RCC 7860 (cell line): Measurements from ENCODE around the gene ZNF692.
"Not testable (repeated sequence)": the region's sequence is repeated elsewhere in the genome, so short reads cannot be mapped to it uniquely, and the experiment has no call there.

Experiments used
- DNase-seq: peaks from one replicate; pipeline ENCODE4 v3.0.0-alpha.2; 2015; ENCODE audit warnings: low spot score
- FAIRE-seq: peaks from 2 replicates; lab custom pipeline; 2012; peaks lifted over from hg19 to GRCh38; lab: Jason Lieb, UNC

ZNF692 gene

DNA sequence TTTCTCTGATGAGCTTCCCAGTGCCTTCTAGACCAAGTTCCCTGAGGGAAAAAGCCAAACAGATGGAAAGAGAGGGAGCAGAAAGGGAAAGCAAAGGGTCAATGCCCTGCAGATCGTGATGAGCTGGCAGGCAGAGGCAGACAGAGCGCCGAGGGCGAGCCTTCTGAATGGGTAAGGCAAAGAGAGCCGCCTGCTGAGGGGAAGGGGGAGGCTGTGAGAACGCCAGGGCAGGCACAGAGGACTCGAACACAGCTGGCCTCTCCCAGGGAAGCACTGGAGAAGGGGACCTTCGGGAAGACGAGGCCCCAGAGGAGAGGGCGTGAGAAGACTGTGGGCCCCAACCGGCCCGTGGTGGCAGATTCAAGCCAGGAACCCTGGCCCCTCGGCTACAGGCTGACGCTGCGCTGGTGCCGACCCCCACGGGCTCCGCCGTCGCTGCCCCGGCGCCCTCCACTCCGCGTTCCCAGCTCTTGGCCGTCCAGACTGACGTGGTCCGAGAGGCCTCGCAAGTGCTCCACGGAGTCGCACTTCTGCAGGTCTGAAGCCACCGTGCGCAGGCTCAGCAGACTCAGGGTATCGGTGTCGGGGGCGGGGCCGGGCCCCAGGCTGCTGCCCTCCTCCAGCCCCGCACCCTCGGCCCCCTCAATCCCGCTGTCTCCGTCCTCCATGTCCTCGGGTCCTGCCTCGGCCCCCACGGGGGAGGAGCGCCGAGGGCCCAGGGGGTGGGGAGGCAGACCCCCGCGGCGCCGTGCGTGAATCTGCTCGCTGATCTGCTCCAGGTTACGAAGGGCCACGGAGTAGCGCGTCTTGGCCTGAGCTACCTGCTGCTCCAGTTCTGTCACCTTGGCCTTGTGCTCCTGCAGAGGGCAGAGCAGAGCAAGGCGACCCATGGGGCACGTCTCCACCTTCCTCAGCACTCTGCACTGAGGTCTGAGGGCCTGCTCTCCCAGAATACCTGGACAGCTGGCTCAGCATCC is 47.1 kb downstream of the ZNF692 start:
- FAIRE-seq (no peak), DNase-seq (no peak)

DNA sequence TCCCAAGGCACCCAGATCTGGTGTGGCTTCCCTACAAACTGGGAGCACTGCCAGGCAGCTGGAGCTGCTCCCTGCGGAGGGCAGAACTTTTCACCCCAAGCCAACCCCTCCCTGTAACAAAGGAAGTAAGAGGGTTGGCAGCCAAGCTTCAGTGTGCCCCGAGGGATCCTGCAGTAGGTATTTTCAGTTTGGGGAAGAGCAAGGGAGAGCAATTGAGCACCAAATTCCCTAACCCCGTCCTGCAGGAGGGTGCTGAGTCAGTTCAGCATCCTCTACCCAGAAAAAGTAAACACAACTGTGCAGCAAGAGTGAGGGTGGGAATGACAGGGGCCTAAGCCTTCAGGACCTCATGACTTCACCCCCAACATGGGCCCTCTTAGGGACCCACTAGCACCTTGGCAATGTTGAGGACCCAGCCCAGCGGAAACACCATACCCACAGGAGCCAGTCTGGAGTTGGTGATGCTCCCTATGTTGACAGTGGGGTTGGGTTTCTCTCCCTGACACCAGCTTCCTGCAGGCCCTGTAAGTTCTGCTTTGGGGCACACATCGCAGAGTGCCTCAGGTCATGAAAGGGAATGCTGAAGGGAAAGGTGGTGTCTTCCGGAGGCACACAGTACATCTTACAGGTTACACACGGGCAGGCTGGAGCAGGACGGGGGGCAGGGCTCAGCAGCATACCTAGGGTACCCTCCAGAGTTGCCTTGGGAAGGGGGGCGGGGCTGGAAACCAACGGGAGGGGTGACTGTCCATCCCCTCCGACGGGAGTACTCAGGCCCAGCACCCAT is 48.0 kb downstream of the ZNF692 start:
- FAIRE-seq (no peak), DNase-seq (no peak)

DNA sequence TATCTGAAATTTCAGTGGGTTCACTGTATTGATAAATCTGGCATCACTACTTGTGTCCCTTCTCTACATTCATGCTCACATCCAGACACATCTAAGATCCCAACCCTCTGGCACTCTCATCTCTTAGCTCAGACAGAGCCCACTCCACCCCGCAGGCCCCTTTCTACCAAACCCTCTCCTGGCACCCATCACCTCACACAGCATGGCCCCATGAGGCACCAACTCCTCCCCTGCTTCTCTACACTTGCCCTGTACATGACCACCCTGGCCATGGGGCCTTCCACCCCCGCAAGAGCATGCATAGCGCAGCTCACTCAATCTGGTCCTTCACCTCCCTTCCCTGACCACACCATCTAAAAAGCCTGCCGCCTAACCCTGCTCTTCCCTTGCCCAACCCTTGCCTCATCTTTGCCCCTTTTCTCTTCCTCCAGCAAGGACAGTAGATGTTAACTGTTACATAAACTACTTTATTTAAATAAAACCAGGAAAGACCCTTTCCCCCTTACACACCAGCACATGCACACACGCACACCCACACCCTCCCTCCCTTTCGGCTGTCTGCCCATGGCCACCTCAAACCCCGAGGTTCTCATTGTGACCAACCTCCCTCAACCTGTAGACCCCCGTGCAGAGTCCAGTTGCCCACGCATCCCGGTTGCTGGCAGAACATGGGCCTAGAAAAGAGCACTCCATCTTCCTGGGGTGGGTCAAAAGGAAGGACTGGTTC is 48.7 kb downstream of the ZNF692 start:
- no peak for FAIRE-seq
- DNase-seq = no peak

DNA sequence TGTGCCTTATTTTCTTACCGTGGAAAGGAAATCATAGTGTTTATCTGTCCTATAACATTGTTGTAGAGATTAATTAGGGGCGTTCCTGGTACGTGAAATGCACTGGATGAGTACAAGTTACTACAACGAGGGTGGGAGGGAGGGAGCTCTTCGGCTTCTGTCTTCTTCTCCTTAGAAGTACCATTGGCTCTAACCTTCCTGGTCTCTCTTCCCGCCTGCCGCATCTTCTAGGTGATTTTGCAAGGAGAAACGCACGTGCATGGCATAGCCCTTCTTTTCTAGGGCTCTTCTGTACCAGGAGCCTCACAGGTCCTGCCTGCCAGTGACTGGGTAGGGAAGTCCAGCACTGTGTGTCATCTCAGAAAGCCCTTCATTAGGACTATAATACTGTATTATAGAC is 50.0 kb downstream of the ZNF692 start:
- no peak for DNase-seq
- no peak for FAIRE-seq

DNA sequence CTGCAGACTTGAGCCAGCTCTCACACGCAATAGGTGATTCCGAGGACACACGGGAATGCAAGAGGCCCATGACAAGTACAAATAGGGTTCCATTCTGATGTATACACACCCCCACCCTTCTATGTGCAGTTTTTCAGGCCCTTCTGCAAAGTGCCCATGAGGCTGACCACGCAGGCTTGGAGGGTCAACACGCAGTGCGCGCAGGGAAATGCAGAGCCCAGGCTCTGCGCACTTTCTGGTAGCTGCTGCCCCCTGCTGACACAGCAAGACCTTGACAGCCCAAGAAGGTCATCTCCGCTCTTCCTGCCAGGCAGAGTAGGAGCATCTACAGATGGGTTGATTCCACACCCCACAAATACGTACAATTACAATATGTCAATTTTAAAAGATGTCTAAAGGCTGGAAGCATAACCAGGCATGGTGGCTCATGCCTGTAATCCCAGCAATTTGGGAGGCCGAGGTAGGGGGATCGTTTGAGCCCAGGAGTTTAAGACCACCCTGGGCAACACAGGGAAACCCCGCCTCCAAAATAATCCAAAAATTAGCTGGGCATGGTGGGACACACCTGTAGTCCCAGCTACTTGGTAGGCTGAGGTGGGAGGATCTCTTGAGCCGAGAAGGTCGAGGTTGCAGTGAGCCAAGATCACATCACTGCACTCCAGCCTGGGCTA is 51.7 kb downstream of the ZNF692 start:
- FAIRE-seq (no peak), DNase-seq (no peak)

DNA sequence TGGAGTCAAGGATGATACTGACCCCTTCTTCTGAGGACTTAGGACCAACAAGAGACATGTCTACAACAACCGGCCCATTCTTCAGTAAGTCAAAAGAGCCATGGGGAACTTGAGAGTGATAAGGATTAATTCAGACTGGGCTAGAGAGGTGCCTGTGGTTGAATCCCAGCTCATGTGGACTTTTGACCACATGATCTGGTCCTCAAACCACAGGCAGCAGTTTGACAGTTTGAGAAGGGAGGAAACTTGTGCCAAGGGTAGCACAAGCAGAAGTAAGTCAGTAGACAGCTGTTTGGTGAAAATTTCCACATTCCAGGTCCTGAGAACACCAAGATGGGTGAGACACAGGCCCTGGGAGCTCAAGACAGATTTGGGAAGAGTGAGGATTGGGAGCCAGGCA is 53.0 kb downstream of the ZNF692 start:
- FAIRE-seq (no peak), DNase-seq (no peak)

DNA sequence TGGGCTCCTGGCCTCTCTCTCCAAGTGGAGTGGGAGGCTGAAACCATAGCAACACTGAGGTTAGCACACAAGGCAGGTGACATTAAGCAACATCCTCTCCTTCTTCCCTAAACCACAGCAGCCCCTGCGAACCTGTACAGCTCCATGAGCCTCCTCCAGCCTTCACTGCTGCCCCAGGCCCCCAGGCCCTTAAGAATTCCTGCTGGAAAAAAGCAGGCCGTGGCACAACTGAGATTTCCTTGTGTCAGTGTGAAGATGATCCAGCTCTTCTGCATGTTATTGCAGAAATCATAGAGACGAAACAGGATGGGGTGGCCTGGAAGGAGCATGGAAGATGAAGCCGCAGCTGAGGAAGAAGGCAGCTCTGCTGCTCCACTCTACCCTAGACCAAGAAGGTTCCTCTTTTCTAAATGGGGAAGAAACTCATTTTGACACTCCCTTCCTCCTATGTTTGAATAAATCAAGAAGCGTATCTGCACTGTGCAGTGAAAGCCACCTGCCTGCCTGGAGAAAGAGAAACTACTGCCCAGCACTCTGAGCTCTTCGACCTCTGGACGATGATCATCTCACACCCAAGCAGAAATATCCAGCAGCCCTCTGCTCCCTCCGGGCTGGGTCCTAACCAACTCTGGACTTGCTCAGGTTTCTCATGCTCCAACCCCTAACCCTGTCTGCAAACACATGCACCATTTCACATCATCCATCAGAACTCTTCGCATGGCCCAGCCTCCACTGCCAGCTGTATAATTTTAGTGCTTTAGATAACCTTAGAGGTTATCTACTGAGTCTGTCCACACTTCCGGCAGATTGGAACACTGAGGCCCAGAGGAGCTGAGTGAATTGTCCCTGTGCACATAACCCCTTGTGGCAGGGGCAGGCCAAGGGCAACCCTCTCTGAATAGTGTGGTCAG is 53.9 kb downstream of the ZNF692 start:
- DNase-seq (no peak), FAIRE-seq (no peak)

DNA sequence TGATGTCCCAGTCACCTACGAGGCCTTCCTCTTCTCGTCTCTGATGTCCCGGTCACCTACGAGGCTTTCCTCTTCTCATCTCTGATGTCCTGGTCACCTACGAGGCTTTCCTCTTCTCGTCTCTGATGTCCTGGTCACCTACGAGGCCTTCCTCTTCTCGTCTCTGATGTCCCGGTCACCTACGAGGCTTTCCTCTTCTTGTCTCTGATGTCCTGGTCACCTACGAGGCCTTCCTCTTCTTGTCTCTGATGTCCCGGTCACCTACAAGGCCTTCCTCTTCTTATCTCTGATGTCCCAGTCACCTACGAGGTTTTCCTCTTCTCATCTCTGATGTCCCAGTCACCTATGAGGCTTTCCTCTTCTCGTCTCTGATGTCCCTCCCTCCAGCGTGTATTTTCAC is 55.4 kb downstream of the ZNF692 start:
- DNase-seq, FAIRE-seq: not testable (repeated sequence)

DNA sequence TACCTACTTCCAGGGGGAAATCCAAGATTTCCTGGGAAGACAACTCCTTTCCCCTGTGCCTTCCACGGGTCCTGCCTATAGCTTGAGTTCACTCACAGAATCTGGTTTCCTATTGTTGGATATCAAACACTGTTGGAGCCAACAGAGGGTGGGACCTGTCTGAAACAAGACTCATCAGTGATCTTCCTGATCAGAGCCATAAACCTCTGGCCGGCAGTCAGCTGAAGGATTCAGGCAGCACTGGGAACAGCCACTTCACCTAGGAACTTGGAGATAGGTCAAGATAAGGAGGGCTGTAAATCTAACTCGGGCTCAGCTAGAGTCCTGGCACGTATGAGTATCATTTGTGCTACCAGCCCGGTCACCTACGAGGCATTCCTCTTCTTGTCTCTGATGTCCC is 56.4 kb downstream of the ZNF692 start:
- DNase-seq = no peak
- no peak for FAIRE-seq

DNA sequence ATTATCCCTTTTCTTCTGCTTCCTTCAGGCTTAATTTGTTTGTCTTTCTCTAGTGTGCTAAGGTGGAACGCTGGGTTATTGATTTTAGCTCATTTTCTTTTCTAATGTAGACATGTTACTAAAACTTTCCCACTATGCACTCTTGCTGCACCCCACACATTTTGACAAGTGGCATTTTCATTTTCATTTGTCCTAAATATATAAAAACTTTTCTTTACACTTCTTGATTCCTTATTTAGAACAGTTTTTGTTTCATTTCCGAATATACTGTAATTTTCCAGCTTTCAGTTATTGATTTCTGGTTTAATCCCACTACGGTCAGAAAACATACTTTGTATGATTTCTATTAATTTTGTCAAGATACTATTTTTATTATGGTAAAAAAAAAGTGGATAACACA is 58.4 kb downstream of the ZNF692 start:
- FAIRE-seq (no peak), DNase-seq (no peak)
